ENCODE data around the gene PRKCG. TPM values are rescaled to one million over a fixed set of nuclear protein-coding genes. Genes with fewer than 3 reads are reported as not detected.

PRKCG gene
- total RNA-seq, 6 donors from 2014 or later = 0.17 to 1.0 (median 0.39) TPM; not detected in 3

- Histone ChIP-seq H3K9me3 (no peaks in the 10 kb centered on the region), H3K4me3 (no peak overlapping the region), H3K36me3 (no peaks in the 10 kb centered on the region), H3K27me3 (no peaks in the 10 kb centered on the region), H3K27ac (no peak overlapping the region), H3K4me1 (no peaks in the 10 kb centered on the region)
- no peak for TF ChIP-seq POLR2A (IDR thresholded peaks at IDR 0.05)
- no peak for DNase-seq
- ATAC-seq (ENCODE audit: low FRiP score in 2 of 2) = no peak
- WGBS, 2 donors = 45 to 54% methylated on average over 7 of the region's 7 CpGs
Observed at GRCh38 chr19:53936029-53936428, 54.0 kb downstream of the PRKCG start.

- Histone ChIP-seq H3K27ac (no peak overlapping the region), H3K4me3 (no peak overlapping the region), H3K27me3 (peaks cover 0 to 20% (median 13%) of the 10 kb centered on the region in 4 donors), H3K4me1 (no peaks in the 10 kb centered on the region), H3K9me3 (no peaks in the 10 kb centered on the region), H3K36me3 (no peaks in the 10 kb centered on the region)
- ATAC-seq (ENCODE audit: low FRiP score in 2 of 2) = no peak
- WGBS, 2 donors = 7% methylated on average over 38 to 42 of the region's 55 CpGs
- DNase-seq = peak in 1 of 2 donors; percentile 75
- TF ChIP-seq POLR2A (IDR thresholded peaks at IDR 0.05) (no peak), CTCF (IDR thresholded peaks at IDR 0.05) (no peak), EP300 (IDR thresholded peaks at IDR 0.05) (no peak), POLR2AphosphoS5 (IDR thresholded peaks at IDR 0.05) (no peak)
Observed at GRCh38 chr19:53942001-53942786, 60.2 kb downstream of the PRKCG start.

GRCh38 chr19:53944416-53944815 lies 62.4 kb downstream of the PRKCG start:
- TF ChIP-seq POLR2AphosphoS5 (IDR thresholded peaks at IDR 0.05) = no peak
- no peak for TF ChIP-seq CTCF (IDR thresholded peaks at IDR 0.05)
- no peak for TF ChIP-seq POLR2A (IDR thresholded peaks at IDR 0.05)
- TF ChIP-seq EP300 (IDR thresholded peaks at IDR 0.05) = no peak
- no peak for DNase-seq
- Histone ChIP-seq H3K27me3 (peaks cover 0 to 20% (median 13%) of the 10 kb centered on the region in 4 donors), H3K36me3 (no peaks in the 10 kb centered on the region), H3K27ac (no peak overlapping the region), H3K4me3 (no peak overlapping the region), H3K9me3 (no peaks in the 10 kb centered on the region), H3K4me1 (no peaks in the 10 kb centered on the region)
- ATAC-seq (ENCODE audit: low FRiP score in 2 of 2) = no peak
- WGBS, 2 donors = 80 to 81% methylated on average over 4 of the region's 4 CpGs

- Histone ChIP-seq H3K4me3 (no peak overlapping the region), H3K36me3 (no peaks in the 10 kb centered on the region), H3K27me3 (peaks cover 0 to 20% (median 13%) of the 10 kb centered on the region in 4 donors), H3K4me1 (no peaks in the 10 kb centered on the region), H3K27ac (no peak overlapping the region), H3K9me3 (no peaks in the 10 kb centered on the region)
- DNase-seq (no peak), ATAC-seq (ENCODE audit: low FRiP score in 2 of 2) (no peak)
- 95 to 96% methylated on average over 4 of the region's 4 CpGs for WGBS, 2 donors
- TF ChIP-seq CTCF (IDR thresholded peaks at IDR 0.05) (no peak), EP300 (IDR thresholded peaks at IDR 0.05) (no peak), POLR2AphosphoS5 (IDR thresholded peaks at IDR 0.05) (no peak), POLR2A (IDR thresholded peaks at IDR 0.05) (no peak)
Observed at GRCh38 chr19:53944933-53945332, 62.9 kb downstream of the PRKCG start.

GRCh38 chr19:53945441-53945840 lies 63.4 kb downstream of the PRKCG start:
- ATAC-seq (ENCODE audit: low FRiP score in 2 of 2) (no peak), DNase-seq (no peak)
- TF ChIP-seq POLR2AphosphoS5 (IDR thresholded peaks at IDR 0.05) (no peak), EP300 (IDR thresholded peaks at IDR 0.05) (no peak), CTCF (IDR thresholded peaks at IDR 0.05) (no peak), POLR2A (IDR thresholded peaks at IDR 0.05) (no peak)
- Histone ChIP-seq H3K9me3 (no peaks in the 10 kb centered on the region), H3K27ac (no peak overlapping the region), H3K4me3 (no peak overlapping the region), H3K4me1 (no peaks in the 10 kb centered on the region), H3K27me3 (peaks cover 0 to 20% (median 13%) of the 10 kb centered on the region in 4 donors), H3K36me3 (no peaks in the 10 kb centered on the region)
- WGBS, 2 donors = 40 to 41% methylated on average over 9 of the region's 9 CpGs
